Measurements from ENCODE around the gene KIAA0513.

KIAA0513 gene

DNA sequence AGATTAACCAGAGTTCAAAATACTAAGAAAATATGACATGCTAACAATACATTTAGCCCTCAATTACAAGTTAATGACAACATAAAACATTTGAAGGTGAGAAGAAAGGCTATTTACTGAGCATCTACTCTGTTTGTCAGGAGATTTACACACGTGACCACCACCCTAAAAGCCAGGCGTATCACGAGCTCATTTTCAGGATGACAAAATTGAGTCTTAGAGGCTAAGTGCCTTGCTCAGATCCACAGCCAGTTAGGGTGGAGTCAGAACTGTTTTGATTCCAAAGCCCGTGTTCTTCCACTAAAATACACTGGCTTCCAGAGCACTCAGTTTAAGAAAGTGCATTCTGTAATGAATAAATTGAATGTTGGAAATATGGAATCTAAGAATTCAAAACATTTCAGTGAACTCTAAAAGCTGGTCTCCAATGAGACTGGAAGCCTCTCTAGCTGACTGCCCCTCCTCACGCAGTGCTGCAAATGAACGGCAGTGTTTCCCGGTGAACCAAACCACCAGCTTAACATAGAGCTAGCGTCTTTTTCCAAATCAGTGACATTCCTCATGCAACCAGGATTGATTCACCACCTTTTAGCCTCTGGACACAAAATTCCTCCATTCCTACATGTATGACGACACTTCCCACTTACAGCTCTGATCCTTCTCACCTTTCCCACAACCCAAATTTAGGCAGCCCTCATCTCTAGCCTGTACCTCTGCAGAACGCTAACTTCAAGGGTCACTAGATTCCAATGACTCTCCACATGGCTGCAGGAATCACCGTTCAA is 22.1 kb upstream of the KIAA0513 start:
- peak; percentile 58 for DNase-seq (ENCODE audit: low spot score)

DNA sequence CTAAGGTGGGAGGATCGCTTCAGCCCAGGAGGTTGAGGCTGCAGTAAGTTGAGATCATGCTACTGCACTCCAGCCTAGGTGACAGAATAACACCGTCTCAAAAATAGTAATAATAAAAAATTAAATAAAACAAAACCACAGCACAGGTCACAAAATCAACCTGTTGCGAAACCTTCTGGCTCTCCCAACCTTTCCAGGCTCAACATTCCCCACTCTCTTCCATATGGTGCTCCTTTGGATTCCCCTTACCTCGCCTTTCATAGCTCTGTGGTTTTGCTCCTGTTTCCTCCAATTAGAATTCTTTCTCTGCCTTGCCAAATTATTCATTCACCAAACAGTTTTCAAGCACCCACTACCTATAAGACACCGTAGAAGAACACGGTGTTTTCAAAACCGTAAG is 21.0 kb upstream of the KIAA0513 start:
- DNase-seq (ENCODE audit: low spot score) = peak; percentile 65

DNA sequence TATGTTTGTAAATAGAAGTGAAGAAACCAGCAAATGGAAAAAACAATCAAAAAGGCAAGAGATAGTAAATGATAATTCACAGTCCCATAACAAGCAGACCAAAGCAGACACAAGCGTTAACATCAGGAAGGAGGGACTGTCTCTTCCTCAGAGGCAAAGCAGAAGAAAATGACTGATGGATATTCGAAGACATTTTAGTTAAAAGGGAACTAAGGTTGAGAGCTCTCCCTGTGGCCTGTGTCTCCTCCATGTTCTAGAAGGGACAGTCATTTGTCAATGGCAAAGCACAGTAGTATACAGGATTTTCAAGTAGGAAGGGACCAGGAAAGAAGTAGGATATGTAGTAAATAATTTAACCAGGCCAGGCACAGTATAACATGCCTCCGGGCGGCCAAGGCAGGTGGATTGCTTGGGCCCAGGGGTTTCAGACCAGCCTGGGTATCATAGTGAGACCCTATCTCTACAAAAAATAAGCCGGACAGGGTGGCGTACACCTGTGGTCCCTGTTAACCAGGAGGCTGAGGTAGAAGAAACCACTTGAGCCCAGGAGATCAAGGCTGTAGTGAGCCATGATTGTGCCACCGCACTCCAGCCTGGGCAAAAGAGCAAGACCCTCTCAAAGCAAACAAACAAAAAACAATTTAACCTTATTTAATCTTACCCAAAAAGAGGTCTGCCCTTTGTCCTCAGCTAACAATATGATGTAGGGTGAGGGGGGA is 19.9 kb upstream of the KIAA0513 start:
- DNase-seq (ENCODE audit: low spot score) = no peak

DNA sequence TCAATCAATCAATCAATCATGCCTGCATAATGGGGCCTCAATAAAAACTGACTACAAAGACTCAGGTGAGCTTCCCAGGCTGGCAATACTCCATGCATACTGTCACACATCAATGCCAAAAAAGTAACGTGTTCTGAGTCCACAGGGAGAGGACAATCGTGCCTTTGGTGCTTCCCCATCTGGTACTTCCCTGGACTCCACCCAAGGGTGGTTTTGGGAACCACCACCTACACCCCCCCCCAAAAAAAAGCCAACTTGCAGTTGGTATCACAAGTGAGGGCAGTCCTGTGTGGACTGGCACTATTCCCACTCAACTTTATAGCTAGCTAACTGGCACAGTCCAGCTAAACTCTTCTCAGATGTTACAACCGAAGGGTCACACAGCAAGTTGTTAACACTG is 19.3 kb upstream of the KIAA0513 start:
- no peak for DNase-seq (ENCODE audit: low spot score)

DNA sequence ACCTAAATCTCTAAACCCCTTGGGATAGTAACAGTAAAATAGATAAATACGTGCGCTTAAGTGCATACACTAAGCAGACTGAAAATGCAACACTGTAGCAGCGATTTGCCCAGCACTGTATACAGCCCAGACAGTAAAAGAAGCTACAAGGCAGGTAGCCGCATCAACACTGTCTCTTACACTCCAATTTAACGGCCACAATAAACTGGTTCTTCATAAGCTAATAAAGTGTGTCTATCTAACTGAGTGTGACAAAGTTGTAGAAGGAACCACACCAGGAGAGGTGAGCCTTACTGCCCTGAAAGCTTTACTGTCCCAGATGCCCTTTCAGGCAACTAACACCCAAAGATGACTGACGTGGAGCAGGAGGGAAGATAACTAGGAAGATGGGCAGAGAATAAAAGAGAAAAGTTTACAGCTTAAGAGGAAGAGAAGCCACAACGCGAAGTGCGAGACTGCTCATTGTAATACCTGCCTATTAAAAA is 17.1 kb upstream of the KIAA0513 start:
- no peak for DNase-seq (ENCODE audit: low spot score)

DNA sequence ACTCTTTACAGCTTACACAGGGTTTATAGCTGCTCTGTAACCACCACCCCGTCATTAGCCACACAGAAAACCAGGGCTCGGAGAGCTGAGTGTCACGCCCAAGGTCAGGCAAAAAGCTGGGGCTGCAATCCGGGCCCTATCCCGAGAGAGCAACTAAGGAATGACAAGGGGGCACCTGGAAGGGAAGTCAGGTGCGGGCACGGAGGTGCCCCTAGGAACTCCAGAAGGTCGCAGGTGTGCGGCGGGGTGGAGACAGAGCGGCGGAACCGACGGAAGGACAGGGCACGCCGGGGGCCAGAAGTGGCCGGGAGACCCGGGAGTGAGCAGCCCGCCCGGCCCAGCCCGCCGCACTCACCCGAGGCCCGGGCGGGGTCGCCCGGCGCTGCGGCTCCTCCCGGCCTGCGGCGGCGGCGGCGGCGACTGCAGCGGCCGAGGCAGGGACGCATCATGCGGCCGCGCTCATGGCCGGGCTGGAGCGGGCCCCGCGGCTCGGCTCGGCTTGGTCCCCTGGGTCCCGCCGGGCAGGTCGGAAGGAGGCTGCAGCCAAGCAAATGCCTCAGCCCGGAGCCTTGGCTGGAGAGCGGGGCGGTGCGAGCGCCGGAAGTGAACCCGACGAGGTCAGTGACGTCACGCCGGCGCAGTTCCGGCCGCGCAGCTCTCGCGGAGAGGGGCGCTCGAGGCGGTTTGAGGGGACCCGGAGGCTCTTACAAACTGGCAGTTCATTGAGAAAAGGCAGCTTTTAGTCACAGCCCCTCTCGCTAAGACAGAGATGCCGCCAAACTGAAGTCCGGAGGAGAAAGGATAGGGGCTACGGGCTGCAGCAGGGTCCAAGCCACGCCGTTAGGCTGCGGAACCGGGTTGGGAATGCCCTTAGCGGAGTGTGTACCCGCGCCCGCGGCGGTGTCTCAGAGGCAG is 16.4 kb upstream of the KIAA0513 start, which contains the start of gene ZDHHC7:
Gene ZDHHC7 (minus strand): TSS at position 605 of the 915 bp plus-strand sequence. CDS start 20,917 bp downstream, outside the sequence.
- peak; percentile 93 for DNase-seq (ENCODE audit: low spot score)

DNA sequence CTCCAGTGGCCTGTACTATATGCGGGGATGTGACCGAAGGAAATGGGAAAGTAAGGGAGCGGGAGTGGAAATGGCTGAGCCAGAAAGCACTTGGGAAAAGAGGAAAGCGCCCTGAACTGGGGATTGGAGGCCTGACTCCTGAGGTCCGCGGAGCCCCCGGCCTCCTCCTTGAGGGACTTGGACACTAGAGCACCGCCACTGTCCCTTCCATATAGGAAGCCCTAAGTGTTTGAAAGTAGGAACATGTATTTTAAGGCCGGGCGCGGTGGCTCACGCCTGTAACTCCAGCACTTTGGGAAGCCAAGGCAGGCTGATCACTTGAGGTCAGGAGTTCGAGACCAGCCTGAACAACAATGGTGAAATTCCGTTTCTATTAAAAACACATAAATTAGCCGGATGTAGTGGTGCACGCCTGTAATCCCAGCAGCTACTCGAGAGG is 15.7 kb upstream of the KIAA0513 start:
- DNase-seq (ENCODE audit: low spot score) = no peak

DNA sequence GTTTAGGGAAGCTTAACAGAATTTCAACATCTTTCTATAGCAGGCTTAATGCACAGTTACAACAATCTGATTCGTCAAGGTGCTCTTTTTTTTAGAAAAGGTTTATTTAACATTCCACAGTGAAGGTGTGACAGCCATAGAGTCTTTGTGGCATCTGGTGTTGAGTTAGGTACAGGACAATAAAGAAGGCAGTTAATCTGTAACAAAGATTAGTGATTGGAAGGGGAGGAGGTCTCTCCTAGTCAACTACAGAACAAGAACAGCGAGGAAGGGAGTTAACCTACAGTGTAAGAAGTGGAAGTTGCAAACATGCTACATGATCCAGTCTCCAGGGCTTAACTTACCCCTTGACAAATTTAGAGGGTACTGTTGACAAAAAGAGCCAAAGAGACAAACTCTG is 13.3 kb upstream of the KIAA0513 start:
- no peak for DNase-seq (ENCODE audit: low spot score)

DNA sequence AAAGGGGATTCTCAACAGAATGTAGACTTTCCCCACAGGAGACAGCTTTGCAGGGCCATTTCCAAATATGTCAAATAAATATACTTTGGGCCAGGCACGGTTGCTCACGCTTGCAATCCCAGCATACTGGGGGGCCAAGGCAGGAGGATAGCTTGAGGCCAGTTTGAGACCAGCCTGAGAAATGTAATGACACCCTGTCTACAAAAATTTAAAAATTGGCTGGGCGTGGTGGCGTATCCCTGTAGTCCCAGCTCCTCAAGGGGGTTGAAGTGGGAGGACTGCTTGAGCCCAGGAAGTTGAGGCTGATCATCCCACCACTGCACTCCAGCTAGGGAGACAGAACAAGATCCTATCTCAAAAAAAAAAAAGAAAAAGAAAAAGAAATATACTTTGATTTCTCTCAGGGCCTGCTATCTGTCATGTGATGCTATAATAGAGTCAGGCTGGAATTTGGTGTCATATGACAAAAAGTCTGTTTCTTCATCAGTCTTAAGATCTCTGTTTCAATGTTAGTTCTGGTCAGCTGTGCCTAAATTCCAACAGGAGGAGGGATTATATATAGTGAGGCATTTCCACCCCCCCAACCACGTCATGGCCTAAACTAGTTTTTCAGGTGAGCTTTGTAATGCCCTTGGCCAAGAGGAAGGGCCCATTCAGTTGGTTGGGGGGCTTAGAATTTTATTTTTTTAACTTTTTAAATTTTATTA is 12.0 kb upstream of the KIAA0513 start:
- DNase-seq (ENCODE audit: low spot score) = no peak

DNA sequence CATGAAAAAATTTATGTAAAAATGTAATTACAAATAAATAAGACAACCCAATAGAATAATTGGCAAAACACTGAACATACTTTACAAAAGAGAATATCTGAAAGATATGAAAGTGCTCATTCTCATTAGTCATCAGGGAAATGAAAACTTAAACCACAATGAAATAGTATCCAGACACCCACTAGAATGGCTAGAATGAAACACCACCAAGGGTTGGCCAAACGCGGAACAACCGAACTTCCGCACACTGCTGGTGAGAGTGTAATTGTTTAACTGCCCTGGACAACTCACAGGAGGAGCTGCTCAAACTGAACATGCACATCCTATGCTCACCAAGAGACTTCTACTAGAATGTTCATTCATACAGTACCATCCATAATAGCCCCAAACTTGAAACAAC is 10.4 kb upstream of the KIAA0513 start:
- no peak for DNase-seq (ENCODE audit: low spot score)

DNA sequence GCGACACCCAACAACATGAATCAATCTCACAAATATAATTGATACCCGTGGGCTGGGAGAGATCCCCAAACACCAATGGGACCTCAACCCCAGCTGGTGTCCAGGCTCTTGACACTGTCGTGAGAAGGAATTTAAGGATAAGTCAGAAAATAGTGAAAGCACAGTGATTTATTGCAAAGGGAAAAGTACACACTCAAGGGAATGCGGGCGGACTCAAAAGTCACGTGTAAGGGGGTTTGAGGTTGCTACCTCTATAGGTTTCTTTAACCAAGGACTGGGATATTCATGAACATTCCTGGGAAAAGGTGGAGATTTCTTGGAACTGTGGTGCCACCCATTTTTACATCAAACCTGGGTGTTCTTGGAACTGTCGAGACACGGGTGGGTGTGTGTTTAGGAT is 10.0 kb upstream of the KIAA0513 start:
- DNase-seq (ENCODE audit: low spot score) = no peak

DNA sequence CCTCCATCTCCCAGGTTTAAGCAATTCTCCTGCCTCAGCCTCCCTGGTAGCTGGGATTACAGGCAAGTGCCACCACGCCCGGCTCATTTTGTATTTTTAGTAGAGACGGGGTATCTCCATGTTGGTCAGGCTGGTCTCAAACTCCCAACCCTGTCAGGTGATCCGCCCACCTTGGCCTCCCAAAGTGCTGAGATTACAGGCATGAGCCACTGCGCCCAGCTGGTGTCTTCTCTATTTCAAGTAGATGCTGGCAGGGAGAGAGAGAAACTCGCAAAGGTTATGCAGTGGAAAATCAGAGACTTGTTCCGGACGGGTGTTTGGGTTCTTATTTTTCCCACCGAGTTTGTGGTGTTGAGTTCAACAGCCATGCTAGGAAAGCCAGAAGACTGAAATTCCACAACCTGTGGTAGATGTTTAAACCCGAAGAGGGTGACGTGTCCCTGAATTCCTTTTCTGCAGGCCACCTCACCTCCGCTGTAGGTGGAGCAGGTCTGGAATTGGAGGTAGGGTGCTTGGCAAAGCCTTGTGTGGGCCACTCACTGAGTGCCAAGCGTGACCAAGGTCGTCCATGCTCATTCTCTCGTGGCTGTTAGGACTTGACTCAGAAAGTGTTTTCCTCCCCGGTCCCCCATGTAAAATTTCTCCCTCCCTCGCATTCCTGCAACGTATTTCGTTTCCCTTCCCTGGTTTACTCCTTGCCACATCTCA is 8.9 kb upstream of the KIAA0513 start:
- no peak for DNase-seq (ENCODE audit: low spot score)

DNA sequence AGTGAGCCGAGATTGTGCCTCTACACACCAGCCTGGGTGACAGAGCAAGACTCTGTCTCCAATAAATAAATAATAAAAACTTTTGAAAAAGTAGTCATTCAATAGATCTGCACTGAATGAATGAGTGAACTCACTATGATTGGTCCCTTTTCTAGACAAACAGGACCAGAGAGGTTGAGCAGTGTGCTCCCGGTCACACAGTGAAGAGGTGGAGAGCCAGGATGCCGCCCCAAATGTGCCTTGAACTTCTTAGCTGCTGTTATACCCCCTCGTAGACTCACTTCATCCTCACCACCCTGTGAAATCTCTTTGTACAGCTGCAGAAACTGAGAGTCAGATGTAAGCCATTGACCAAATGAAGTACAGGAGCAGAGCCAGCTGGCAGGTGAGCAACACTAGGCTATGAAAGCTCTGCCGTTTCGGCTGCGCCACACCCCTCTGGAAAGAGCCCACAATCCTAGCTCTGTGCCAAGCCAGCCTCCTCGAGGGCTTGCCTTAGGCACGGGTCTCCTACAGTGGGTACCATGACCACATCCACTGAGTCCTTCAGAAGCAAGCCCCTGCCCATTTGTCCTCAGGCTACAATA is 7.8 kb upstream of the KIAA0513 start:
- no peak for DNase-seq (ENCODE audit: low spot score)

DNA sequence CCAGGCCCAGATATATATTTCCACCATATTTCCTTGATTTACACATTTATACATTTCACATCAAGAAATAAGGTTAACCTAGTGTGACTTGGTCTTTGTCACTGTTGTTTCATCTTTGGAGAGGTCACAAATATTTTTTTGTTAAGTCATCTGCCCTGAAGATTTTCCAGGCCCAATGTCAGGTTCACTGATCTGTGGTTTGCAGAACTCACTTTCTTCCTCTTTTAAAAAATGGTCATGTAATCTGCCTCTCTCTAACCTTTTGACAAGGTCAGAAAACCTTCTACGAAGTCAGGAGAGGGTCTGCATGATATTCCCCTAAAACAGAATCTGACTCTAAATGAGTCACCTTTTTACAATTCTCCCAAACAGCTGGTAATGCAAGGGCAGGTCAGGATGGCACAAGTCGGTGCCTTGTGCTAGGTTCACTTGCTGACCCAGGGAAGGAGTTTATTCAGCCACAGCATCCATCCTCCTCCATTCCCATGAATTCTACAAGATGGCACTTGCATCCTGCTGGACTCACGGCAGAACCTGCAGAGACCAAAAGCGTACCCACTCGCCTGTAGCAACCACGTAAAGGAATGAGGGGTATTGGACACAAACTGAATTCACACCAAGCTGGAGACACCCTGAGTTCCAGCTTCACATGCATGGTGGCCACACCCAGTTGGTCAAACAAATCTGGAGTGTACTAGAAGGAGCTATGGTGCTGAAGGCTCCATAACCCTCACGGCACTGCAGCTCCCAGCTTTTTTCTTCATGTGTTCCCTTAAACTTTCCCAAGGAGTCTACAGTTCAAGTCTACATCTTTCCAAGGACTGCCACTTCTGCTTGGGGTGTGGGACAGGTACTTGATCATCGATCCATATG is 1.6 kb upstream of the KIAA0513 start:
- no peak for DNase-seq (ENCODE audit: low spot score)

DNA sequence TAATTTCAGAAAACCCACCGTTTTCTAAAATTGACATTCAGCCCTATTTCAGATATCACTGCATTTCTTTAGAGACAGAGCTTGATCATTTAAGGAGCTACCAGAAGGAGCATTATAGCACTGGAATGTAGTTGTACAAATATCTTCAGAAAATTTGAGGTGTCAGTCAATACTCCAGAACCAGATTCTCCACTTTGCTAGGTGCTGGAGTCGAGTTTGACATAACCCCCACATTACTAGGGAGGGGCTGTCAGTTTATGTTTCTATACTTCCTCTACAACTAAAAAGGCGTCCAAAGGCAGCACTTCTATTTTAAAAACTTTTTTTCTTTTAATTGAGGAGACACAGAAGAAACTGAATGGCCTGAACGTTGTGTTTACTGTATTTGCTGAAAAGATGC is 892 bp upstream of the KIAA0513 start:
- no peak for DNase-seq (ENCODE audit: low spot score)

DNA sequence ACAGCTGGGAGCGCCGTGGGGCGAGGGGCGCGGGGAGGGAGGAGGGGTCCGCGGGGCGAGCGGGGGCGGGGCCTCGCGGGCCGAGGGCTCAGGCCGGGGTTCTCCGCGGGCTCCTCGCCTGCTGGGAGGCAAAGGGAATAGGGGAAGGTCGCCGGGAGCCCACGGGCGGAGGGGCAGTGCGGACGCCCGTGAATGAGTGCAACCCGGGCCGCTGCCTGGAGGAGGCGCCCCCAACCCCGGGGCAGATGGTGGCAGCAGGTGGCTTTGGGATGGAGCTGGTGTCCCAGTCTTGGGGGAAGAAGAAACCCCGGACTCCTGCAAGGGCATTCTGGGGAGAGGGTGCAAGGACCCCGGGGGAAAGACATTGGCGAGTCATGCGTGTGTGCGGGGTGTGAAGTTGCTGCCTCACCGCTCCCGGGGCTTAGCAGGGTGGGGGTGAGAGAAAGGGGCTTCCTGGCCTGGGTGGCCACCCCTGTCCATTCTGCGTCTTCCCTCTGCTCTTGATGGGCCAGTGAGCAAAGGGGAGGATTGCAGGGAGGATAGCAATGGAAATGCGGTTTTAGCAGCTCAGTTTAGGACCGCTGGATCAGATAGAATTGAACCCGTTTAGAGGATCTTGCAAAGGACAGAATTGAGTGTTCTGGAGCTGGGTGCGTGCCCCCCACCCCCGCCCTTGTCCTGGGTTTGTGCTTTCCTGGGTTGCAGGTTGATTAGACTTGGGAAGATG is 526 bp downstream of the KIAA0513 start:
- peak; percentile 34 for DNase-seq (ENCODE audit: low spot score)

DNA sequence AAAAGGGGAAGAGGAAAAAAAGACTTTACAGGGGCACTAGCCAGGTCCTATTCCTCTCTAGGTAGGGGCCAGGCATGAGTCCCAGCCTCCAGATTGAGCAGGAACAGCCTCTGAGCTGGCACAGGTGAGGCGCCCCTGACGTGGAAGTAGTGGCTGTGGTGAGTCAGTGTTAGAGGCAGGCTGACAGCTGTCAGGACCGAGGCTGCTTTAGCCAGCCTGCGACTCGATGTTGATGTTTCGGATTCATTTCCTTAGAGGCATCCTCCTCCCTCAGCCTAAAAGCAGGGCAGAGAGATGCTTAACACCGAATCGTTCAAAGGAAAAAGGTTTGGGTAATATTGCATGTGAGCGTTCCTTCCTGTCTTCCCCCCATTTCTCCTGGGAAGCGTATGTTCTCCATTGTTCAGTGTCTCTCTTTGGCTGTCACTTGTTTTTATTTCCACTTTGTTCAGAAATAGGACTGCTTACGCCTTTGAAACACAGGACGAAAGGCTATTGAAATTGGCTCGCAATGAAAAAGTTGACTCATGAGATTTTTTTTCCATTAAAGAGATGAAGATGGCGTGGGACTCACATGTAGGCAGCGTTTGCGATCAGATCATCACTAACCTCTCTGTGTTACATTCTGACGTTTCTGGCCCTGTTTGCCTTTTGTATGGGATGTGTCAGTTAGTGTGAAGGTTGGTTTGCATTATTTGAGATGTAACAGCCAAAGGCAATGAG is 1.3 kb downstream of the KIAA0513 start:
- peak; percentile 41 for DNase-seq (ENCODE audit: low spot score)

DNA sequence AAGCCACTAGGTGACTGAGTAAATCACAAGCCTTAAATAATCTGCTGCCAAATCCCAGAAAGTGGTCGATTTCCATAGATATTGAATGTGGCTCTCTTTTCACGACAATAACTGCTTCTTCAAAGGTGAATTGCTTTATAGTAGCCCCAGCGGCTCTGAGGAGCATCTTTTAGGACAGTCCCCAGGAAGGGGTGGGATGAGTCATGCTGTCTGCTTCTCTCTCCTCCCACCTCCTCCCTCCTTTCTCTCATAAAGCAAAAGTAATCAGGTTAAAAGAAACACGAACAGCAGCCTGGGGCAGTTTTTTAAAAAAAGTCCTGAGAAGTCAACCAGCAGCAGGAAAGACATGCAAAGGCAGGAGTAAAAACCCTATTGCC is 1.8 kb downstream of the KIAA0513 start:
- peak; percentile 68 for DNase-seq (ENCODE audit: low spot score)
